NB4 (cell line): Measurements from ENCODE around the gene SLC39A11.

Source experiments
- DNase-seq: peaks from one replicate; pipeline ENCODE4 v3.0.0; 2010; ENCODE audit warnings: low read depth
- H3K4me3 ChIP-seq: one replicate; pipeline ENCODE4 v1.5.1; 2011; ENCODE audit warnings: mild to moderate bottlenecking, low read depth, low read length, moderate library complexity
- MAX ChIP-seq: IDR thresholded peaks from 2 replicates; pipeline ENCODE4 v1.6.1; 2011; ENCODE audit warnings: low read depth, low read length
- MYC ChIP-seq: IDR thresholded peaks from 2 replicates; pipeline ENCODE4 v1.6.1; 2011; ENCODE audit warnings: low read depth, low read length
- POLR2A ChIP-seq: IDR thresholded peaks from 2 replicates; pipeline ENCODE4 v1.6.1; 2011; ENCODE audit warnings: mild to moderate bottlenecking; ENCODE audit not compliant: insufficient read length; ENCODE audit errors: extremely low read depth
- TF ChIP-seq, protein P1 (sequence below): IDR thresholded peaks from one replicate; pipeline ENCODE4 v1.5.1; 2012; ENCODE audit warnings: low read depth, low read length

Gene SLC39A11

DNA sequence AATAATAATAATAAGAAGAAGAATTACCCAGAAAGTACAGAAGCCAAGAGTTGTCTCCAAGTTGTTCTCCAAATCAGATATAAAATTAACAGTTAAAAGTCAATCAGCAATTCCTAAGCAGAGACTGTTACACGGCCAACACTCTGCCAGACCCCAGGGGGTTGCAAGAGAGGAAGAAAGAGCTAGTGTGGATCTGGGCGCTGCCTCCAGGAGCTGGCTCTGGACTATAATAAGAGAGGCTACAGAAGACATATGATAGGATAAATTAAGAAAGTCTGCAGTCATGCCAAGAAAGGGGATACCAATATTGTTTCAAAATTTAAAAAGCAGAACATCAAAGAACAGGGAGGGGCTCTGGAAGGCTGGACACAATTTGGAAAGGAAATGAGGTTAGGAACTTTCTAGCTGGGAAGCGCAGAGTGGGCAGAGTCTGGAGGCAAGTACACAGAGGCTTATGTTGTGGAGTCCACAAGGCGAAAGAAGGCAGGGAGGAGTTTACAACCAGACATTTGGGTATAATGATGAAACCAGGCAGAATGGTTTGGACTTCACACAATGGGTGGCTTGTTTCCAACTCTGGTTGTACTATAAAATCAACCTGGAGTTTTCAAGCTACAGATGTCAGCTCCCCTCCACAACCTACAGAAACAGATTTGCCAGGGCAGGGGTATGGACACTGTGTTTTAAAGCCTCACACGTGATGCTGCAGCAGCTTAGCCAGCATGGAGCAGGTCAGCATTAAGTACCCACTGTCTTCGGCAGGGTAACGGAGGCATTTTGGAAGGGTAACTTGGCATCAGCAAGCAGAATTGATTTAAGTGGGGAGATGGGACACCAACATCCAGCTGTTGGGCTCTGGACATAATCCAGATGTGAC is 49.4 kb downstream of the SLC39A11 start:
- no peak overlapping the region for H3K4me3 ChIP-seq
- TF ChIP-seq MAX = no peak
- no peak for TF ChIP-seq POLR2A
- TF ChIP-seq MYC = no peak
- TF ChIP-seq, protein P1, sequence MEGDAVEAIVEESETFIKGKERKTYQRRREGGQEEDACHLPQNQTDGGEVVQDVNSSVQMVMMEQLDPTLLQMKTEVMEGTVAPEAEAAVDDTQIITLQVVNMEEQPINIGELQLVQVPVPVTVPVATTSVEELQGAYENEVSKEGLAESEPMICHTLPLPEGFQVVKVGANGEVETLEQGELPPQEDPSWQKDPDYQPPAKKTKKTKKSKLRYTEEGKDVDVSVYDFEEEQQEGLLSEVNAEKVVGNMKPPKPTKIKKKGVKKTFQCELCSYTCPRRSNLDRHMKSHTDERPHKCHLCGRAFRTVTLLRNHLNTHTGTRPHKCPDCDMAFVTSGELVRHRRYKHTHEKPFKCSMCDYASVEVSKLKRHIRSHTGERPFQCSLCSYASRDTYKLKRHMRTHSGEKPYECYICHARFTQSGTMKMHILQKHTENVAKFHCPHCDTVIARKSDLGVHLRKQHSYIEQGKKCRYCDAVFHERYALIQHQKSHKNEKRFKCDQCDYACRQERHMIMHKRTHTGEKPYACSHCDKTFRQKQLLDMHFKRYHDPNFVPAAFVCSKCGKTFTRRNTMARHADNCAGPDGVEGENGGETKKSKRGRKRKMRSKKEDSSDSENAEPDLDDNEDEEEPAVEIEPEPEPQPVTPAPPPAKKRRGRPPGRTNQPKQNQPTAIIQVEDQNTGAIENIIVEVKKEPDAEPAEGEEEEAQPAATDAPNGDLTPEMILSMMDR = no peak
- DNase-seq = no peak

GRCh38 chr17:73042225-73042624 is 50.3 kb downstream of the SLC39A11 start:
- H3K4me3 ChIP-seq = no peak overlapping the region
- DNase-seq = no peak
- TF ChIP-seq POLR2A = no peak
- no peak for TF ChIP-seq MAX
- TF ChIP-seq, protein P1 = no peak
- no peak for TF ChIP-seq MYC

GRCh38 chr17:73039282-73039681 is 53.2 kb downstream of the SLC39A11 start:
- DNase-seq = no peak
- TF ChIP-seq POLR2A (no peak), MAX (no peak), MYC (no peak)
- TF ChIP-seq, protein P1 = no peak
- no peak overlapping the region for H3K4me3 ChIP-seq

DNA sequence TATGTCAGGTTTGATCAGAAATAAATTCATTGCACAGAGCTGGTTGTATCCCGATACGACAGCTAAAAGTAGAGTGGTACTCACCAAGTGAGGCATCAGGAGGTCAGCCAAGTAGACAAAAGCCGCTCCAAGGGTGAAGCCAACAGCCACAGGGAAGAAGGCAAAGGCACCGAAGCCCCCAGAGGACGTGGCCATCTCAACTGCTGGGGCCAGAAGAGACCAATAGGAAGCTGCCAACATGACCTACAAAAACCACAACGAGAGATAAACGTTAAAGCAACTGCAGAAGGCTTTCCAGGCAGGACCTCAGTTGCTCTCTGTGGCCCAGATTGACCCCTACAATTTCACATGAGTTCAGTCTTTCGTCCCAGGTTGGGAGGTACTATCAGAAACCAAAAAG is 61.0 kb downstream of the SLC39A11 start:
- peak; percentile 54 for DNase-seq
- TF ChIP-seq POLR2A (no peak), MAX (no peak), MYC (no peak)
- TF ChIP-seq, protein P1 = no peak
- H3K4me3 ChIP-seq = no peak overlapping the region

DNA sequence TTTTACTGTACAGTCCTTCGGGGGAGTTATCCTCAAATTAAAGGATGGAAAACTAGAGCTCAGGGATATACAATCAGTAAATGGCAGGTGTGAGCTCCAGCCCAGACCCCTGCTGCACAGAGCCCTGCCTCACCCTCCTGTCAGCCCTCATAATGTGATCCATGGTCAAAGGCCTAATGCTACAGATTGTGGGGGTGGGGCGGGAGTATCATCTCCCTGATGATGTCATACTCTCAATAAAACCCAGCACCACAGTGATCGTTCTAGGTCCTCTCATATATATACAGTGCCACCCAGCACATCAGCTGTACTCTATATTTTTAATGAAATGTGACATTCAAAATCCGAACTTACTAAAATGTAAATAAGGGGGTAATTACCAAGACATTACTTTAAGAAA is 61.5 kb downstream of the SLC39A11 start:
- DNase-seq = no peak
- TF ChIP-seq MYC (no peak), POLR2A (no peak), MAX (no peak)
- TF ChIP-seq, protein P1 = no peak
- H3K4me3 ChIP-seq = no peak overlapping the region
